Amygdala (tissue), 56 donors: ENCODE results near the gene BTBD6.
"Not testable (repeated sequence)": the region's sequence is repeated elsewhere in the genome, so short reads cannot be mapped to it uniquely, and the experiment has no call there.

Source experiments
- DNase-seq, 56 donors: peaks; one replicate each; lab custom pipeline; 2025; lab: John Stamatoyannopoulos, UW

Gene BTBD6

DNA sequence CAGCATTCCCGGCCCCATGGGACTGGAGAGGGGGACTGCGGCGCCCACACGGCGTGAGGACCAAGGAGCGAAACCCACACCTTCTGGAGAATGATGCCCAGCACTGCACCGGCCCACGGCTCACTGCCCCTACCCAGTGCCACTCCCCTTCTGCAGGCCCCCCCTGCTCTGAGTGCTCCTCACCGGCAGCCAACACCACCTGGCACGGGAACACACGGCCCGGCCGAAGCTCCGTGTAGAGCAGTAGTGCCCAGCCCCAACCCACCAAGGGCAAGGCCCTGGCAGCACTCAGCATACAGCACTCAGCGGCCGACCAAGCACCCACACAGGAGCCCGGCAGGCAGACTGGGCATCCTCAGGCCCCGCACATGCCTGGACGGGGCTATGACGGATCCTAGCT, 13.4 kb downstream of the BTBD6 start:
- DNase-seq: no peak

DNA sequence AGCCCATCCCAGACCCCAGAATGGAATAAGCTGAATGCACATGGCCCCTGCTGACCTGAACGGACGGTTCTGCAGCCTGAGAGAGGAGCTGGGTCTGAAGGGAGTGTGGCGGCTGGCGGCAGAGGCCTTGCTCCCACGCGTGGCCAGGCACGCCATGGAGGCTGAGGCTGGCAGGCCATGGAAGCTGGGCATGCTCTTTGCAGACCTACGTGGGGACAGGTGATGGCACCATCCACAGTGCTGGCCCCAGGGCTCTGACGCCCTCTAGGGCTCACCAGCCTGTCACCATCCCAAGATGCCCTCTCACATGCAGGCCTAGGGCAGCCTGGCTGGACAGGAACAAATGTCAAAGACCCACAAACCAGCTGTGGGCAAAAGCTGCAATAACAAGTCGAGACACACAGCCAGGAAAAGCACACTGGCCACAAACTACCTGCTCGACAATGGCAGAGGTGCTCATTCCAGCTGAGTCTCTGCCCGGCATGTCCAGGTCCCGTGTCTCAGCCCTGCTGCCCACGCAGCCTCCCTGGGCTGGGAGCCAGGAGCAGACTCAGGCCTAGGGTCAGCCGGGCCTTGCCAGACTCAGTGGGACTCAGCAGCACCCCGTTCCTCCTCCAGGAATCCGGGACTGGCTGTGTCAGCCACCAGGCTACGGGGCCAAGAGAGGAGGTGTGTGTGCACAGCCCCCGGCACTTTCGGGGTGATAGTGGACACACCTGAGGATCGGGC, 19.7 kb downstream of the BTBD6 start:
- DNase-seq: peak in 1 of 56 donors; percentile 24

DNA sequence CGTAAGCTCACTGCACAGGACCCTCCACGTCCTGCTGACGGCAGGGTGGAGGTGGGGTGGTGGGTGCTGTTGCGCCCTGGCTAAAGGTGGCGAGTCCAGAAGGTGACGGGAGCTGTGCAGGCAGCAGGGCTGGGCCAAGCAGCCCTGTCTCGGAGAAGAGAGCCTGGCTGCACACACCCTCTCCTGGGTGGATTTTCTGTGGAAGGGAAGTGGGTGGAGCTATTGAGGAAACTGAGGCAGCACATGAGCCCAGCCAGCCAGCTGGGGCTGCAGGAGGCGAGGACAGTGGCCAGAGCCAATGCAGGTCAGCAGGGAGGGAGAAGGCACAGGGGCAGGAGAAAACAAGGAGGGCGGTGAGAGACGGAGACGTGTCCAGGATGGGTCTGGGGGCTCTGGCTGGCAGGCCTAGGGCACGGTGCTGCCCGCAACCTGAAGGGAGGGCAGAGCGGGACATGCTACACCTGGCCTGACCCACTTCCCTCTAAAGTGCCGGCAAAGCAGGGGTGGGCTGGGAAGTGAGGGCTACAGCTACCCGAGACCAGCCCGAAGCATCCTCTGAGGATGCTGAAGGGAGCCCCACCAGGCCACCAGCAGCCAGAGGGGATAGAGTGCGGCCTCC, 20.5 kb downstream of the BTBD6 start:
- DNase-seq: no peak

DNA sequence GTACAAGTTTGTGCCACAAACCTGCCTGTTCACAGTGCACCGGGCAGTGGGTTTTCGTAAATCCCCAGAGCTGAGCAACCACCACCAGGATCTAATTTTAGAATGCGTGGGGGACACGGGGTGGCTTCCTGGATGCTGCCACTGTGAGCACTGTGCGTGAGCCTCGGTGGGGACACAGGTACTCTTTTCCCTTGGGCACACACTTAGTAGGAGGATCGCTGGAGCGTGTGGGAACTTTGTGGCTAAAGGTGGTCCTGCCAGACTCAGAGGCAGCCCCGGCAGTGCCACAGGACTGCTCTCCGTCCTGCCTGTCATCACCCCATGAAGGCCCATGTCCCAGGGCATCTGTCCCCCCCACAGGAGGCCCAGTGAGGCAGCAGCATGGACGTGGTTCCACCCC, 21.1 kb downstream of the BTBD6 start:
- DNase-seq: no peak

DNA sequence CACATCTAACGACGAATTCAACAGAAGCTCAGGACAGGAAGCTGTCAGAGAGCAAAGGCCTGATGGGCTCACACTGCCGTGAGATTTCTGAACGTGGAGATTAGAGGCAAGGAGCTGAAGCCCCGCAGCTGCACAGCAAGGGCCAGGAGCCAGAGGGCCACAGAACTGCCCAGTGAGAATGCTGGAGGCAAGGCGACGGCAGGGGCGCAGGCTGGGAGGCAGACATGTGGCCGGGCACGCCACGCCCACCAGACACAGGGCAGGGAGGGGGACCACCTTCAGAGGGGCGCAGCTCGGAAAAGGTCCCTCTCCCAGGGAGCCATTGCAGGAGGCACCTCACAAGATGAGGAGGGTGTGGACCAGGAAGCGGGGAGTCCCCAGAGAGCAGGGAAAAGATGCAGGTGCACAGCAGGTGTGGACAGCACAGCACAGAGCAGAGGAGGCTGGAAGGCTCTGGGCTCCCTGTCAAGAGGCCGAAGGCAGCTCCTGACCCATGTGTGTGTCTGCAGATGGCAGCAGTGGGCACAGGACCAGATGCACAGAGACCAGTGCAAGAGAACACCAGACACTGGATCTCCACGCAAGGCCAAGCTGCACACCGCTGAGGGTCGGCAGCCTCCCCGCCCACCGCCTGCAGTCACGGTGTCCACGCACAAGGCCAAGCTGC, 23.0 kb downstream of the BTBD6 start:
- DNase-seq: peak in 5 of 56 donors; percentile 12 to 43 (median 23)

DNA sequence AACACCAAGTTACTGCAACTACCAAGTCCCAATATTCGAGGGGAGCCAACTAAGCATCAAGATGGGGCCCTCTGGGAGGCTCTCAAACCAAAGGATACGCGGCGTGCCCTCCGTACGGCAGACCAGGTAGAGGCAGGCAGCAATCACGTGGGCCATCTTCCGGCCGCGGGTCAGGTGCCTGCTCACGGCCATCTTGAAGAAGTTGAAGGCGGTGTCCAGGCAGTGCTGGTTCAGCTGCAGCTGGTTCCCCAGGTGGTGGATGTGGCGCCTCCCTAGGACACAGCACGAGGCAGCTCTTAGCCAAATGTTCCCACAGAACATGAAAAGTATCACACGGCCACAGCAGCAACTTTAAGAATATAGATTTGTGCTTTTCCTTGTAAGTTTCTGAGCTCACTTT, 24.3 kb downstream of the BTBD6 start:
- DNase-seq: no peak

DNA sequence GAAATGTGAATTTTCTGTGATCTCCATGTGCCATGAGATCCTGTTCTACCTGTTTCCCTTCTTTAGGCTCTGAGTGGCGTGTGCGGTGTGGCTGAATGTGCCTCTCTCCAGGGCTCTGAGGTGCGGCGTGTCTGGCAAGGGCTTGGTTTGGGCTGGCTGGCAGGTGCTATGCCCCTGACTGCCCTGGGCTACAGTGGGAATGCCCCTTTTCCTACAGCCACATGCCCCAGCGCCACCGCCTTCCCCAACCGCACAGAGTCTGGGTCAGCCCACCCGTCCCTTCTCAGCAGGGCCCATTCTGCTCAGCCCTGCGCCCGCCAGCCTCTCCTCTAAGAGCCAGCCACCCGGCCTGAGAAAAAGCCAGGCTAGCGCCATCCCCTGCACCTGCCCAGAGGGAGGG, 24.7 kb downstream of the BTBD6 start:
- DNase-seq: no peak

DNA sequence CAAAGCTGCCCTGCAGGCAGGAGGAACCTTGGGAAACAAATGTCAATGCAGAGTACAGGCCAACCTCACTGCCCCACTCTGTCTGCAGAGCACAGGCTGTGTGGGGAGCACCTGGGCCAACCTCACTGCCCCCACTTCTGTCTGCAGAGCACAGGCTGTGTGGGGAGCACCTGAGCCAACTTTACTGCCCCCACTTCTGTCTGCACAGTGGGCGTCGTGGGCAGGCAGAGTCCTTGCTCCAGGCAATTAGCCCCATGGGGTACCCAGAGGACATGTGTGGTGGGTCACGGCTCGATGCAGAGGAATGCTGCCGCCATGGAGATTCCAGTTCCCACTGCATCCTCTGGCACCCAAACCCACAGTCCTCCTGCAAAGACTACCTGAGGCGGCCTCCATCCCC, 26.3 kb downstream of the BTBD6 start:
- DNase-seq: no peak

DNA sequence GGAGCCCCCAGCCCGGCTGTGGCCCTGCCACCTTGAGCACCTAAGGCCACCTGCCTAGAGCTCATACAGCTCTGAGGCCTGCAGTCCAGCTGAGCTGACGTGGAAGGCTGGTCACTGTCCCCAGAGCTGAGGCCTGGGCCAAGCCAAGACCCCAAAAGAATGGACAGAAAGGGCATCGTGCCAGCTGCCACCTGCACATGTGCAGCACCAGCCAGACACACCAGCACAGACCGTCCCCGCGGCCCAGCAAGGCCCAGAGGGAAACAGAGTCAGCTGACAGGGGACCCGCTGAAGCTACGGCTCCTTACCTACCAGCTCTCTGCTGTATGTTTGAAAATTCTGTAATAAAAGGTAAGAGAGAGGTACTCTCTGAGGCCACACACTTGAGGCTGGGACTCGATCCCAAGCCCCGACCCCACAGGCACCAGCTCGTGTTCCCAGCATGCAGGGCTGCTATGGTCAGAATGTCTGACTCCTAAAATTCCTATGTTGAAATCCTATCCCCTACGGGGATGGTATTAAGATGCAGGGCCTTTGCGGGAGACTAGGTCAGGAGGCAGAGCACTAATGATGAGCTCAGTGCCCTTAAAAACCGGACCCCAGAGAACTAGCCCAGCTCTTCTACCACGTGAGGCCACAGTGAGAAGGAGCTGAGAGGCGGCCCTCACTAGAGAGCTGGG, 27.1 kb downstream of the BTBD6 start:
- peak in 2 of 56 donors; percentile 11 to 24 for DNase-seq

DNA sequence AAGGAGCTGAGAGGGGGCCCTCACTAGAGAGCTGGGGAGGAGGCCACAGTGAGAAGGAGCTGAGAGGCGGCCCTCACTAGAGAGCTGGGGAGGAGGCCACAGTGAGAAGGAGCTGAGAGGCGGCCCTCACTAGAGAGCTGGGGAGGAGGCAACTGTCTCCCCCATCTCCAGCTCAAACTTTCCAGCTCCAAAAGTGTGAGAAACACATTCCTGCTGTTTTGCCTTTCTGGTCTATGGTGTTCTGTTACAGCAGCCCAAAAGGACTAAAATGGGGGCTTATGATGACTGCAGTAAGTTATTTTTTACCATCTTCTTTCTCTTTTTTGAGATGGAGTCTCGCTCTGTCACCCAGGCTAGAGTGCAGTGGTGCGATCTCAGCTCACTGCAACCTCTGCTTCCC, 29.1 kb downstream of the BTBD6 start:
- not testable (repeated sequence) for DNase-seq

DNA sequence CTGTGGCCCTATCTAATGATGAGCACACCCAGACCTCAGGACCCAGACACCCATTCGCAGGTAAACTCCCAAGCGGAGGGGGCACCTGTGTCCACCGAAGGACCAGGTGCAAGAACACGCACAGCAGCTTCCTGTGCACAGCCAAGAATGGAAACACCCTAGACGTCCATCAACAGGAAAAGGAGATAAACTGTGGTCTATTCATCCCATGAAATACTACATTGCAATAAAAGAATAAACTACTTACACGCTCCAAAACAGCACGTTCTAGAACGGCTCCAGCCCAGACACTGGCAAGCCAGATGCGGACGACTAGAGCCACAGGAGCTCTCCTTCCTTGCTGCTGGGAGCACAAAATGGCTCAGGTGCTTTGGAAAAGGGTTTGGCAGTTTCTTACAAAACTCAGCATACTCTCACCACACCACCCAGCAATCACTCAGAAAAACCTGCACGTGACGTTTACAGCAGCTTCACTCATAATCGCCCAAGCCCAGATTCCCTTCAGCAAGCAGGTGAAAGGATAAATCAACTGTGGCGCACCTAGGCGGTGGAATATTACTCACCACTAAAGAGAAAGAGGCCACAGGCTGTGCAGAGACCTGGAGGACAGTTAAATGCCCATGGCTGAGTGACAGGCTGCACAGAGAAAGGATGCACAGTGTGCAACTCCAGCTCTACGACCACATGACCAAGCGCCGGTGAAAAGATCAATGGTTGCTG, 31.5 kb downstream of the BTBD6 start:
- no peak for DNase-seq

DNA sequence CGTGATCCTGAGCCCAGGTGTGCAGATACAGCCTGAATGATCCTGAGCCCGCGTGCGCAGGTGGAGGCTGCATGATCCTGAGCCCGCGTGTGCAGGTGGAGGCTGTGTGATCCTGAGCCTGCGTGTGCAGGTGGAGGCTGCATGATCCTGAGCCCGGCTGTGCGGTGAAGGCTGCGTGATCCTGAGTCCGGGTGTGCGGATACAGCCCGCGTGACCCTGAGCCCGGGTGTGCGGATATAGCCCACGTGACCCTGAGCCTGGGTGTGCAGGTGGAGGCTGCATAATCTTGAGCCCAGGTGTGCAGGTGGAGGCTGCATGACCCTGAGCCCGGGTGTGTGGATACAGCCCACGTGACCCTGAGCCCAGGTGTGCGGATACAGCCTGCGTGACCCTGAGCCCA, 32.2 kb downstream of the BTBD6 start:
- DNase-seq: no peak

DNA sequence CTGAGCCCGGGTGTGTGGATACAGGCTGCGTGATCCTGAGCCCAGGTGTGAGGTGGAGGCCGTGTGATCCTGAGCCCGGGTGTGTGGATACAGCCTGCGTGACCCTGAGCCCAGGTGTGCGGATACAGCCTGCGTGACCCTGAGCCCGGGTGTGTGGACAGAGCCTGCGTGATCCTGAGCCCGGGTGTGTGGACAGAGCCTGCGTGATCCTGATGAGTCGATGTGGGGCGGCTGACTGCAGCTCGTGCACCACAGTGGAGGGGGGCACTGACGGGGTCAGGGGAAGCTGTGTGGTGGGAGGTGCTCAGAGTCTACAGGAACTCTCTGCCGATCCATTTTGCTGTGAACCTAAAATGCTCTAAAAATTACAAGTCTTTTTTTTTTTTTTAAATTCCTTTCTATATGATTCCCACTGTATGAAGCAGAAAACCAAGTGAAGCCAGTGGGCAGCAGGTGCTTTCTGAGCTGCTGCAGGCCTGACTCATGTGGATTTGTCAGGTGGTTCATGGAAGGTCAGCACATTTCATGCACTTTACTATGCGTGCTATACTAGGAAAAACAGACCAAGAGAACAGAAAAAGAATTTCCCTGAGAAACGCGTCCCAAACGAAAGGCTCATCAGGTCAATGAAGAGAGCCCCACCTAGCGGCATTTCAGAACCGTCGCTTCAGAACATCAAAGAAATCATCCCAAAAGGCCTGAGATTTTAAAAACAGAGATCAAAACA, 33.2 kb downstream of the BTBD6 start:
- peak in 12 of 56 donors; percentile 10 to 57 (median 22) for DNase-seq

DNA sequence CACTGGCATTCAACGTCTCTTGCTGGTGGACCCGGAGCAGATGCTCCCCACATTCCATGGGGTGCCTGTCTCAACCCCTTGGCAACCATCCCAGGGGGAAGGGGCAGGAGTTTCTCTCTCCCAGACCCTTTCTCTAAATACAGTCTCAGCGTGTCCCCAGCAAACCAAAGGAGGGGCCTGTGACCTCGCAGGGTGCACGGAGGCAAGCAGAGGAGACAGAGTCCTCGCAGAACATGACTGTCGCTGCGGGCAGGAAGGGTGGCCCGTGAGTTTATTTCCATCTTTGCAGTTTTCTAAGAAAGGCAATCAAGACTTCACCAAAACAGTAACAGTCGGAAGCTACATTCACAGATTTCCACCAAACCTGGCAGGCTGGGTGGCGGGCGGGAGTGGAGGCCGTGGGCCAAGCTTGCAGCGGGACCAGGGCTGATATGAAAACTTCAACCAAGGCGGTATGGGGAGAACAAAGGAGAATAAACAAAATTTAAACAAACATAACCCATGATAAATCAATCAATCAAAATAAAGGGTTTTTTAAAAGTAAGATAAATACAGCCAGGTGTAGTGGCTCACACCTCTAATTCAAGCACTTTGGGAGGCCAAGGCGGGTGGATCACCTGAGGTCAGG, 33.9 kb downstream of the BTBD6 start:
- no peak for DNase-seq

DNA sequence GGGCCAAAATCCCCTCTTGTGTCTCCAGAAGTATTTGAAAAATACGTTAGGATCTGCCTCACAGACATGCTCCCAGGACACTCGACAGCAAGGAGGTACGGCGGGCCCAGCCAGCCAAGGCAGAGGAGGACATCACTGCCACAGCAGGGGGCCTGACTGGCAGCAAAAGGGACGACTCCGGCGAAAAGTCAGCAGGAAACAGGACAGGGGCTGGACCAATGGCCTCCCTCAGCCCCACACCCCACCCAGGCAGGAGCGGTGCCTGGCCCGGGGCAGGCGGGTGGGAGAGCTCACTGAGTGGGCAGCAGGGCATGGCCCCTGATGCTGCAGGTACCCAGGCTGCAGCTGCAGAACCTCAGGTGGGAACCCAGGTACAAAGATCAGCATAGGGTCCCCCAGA, 34.7 kb downstream of the BTBD6 start:
- DNase-seq: no peak

DNA sequence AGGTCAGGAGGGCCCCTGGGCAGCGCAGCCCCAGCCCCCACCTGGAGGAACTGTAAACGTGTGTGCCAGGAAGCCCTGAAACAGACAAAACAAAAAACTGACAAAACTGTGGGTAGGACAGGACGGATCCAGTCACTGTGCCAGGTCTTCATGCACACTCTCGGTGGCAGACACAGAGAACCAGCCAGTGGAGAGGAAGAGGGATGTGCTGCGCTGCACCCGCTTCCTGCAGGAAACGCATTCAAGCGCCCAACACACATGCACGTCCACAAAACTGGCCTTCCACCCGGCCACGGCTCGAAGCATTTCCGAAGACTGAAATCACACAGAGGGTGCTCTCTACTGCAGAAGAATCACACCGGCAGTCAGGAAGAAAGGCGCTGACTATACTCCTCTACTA, 35.6 kb downstream of the BTBD6 start:
- DNase-seq: no peak

DNA sequence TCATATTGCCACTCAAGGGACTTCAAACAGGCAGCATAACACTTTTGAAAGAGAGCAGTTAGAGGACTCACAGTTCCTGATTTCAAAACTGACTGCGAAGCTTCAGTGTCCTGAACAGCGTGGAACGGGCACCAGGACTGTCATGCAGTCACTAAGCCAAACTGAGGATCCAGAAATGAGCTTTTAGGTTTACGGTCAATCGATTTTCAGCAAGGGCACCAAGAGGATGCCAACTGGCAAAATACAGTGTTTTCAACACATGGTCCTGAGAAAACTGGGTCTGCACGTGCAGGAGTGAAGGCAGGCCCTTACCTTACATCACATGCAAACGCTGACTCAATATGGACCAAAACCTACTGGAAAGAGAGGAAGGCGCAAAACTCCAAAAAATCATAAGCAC, 36.8 kb downstream of the BTBD6 start:
- DNase-seq: no peak

DNA sequence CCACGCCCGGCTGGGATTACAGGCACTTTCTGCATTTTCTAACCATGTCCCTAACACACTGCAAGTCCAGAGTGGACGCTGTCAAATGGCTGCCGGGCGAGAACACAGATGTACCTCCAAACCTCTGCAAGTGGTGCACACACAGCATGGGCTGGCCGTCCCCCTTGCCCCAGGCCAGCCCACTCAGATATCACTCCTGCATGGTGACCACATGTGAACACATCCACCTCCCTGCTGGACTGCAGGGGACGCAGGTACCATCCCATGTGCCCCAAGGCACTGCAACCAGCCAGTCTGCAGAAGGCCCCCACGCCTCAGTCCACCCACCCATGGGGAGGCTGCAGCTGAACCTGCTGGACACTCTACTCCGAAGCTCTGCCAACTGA, 38.4 kb downstream of the BTBD6 start:
- no peak for DNase-seq

DNA sequence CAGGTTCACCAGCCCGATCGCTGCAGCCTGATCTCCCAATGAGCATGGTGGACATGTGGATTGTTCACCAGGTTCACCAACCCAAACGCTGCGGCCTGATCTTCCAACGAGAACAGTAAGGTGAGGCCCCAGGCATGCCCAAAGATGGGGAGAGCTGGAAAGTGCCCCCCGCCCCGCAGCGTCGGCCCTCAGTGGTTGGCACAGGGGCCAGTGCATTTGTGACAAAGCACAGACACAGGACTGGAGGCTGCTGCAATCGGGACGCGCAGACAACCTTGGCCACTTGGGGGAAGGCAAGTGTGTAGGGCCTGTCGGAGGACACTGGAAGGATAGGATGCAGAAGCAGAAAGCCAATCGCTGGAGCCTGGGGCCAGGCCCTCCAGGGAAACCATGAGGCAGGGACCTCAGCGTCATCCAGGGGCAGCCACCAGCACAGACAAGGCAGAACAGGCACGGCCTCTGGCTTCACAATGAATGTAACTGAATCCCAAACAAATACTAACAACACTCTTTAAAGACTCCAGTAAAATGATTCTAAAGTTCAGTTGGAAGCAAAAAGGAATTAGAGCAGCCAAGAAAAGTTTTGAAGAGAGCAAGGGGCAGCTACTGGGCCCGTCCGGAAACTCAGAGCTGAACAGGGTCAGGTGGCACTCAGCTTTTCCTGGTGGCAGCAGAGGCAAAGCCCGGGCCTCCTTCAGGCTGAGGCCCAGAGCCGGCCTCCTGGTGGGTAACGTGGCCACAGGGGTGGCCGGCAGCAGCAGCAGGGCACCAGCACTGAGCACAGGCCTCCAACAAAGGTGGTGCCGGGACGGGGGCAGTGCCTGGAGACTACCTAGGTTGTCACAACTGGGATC, 39.1 kb downstream of the BTBD6 start:
- DNase-seq: no peak
